ENCODE measurements around the gene RNASE7.
"Not testable (repeated sequence)": the region's sequence is repeated elsewhere in the genome, so short reads cannot be mapped to it uniquely, and the experiment has no call there.

Gene RNASE7

GRCh38 chr14:21041676-21042433 is at the start of gene RNASE7:
TSS of gene RNASE7 (plus strand) at chr14:21042362. CDS start at chr14:21042993, 631 bp downstream.
- no peak for DNase-seq

DNA sequence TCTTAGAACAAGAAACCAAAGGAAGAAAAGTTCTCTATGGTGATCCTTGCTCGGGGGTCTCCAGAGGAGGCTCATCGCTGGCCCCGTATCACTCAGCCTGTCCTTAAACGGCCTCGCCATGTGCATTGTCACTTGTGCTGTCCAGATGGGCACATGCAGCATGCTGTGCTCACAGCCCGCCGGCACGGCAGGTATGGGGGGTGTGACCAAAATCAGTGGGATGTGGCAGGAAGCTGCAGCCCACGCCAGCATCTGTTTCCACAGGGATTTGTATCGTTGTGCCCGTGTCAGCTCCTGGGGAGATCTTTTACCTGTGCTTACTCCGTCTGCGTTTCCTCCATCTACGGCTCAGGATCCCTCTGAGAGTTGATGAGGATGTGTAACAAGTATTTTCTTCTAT is 45.6 kb upstream of the RNASE7 start:
- no peak for DNase-seq

GRCh38 chr14:20997115-20997514 is 45.0 kb upstream of the RNASE7 start:
- no peak for DNase-seq

DNA sequence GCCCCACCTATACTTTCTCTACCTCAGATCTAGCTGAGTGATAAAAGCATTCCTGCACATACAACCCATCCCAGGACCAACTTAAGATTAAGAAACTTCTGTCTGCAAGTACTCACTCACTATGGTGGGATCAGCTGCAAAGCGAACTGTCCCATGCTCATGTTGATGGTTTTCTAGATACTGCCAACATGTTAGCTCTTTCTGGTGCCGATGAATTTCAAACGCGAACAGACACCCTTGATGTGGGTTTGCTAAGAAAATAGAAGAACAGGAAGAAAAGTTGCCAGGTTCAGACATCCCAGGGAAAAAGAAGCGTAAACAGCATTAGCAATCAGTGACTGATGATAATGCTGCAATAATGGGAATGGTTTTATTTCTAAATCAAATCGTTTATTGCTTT is 44.6 kb upstream of the RNASE7 start:
- no peak for DNase-seq

DNA sequence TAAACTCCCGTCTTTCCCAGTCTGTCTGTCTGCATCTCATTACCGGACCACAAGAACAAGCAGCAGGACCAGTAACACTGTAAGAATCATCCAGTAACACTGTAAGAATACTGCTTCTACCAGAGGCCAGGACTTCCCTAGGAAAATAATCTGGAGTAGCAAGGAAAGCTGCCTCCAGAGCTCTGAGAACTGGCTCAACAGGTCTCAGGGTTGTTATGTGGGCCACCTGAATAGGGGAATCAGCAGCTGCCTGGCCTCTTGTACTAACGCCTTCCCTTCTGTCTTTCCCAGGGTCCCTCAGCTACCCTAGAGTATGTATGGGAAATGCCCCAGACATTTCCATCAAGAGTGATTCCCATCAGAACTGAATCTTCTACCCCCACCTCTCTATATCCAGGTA is 44.0 kb upstream of the RNASE7 start:
- DNase-seq, result no peak

DNA sequence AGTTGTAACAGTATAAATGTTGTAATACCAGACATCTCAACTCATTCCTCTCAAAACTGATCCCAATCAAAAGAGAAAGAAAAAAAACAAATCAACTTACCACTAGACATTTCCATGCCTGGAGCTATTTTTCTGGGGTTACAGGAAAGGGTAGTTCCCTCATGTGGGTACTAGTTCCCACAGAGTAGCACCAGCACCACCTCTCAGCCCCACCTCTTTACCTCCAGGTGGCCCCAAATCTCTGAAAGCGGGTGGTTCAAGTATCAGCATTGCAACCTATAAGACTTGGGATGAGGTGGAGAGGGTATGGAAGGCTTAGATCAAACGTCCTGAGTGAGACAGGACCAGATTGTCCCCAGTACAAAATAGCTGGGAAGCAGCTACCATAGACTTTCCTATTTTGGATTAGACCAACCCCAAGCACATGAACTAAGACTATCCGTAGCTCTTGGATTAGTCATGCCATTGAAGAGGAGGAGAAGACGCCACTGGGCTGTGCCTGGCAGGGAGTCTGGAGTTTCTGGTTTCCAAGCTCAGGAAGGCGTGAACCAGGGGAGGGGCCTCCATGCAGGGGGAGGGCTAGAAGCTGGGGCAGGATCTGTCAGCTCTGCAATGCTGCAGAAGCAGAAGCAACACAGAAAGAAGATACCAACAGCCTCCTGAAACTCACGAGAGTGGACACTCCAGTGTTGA is 43.3 kb upstream of the RNASE7 start, which contains the start of gene SLC39A2:
TSS of gene SLC39A2 (plus strand) at position 620 of the 693 bp plus-strand sequence. CDS start 154 bp downstream, outside the sequence.
- no peak for DNase-seq

DNA sequence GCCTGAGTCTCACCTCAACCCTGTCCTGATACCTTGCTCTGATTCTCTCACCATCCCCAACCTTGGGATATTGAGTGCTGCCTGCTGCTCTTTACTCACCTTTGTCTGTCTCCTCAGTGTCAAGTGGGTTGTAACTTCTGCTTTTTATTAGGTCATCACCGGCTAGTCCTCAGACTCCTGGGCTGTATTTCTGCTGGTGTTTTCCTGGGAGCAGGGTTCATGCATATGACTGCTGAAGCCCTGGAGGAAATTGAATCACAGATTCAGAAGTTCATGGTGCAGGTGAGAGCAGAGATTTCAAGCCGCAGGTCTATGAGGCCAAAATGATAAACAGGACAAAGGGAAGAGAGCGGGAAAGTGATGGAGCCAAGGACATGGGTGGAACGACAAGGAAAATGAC is 42.6 kb upstream of the RNASE7 start:
- DNase-seq, result no peak

- DNase-seq, result no peak
Observed at GRCh38 chr14:21001218-21001617, 40.9 kb upstream of the RNASE7 start.

DNA sequence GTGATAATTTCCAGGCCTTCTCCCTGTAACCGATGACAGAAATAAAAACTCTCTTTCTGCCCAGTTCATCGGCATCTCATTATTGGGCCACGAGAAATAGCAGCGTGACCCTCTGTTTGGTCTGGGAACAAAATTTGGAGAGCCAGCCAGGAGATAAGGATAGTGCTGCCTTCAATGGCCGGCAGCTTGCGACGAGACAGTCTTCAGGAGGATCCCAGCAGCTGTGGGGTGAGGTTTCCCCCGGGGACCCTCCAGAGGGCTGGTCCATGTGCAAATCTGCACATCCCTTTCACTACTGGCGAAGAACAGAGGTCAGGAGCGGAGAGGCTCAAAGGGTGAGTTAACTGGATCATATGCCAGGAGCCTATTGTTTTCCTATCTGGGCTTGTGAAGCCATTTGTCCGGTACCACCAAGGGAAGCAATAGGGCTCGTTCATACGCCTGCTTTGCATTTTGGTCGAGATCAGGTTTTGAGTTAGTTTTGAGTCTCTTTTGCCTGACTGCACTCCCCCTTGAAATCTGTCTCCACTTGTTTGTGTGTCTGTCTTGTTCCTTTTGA is 38.3 kb upstream of the RNASE7 start:
- DNase-seq, result no peak

GRCh38 chr14:21009721-21010120 is 32.4 kb upstream of the RNASE7 start:
- not testable (repeated sequence) for DNase-seq

- DNase-seq, result no peak
Observed at GRCh38 chr14:21011136-21011535, 31.0 kb upstream of the RNASE7 start.

DNA sequence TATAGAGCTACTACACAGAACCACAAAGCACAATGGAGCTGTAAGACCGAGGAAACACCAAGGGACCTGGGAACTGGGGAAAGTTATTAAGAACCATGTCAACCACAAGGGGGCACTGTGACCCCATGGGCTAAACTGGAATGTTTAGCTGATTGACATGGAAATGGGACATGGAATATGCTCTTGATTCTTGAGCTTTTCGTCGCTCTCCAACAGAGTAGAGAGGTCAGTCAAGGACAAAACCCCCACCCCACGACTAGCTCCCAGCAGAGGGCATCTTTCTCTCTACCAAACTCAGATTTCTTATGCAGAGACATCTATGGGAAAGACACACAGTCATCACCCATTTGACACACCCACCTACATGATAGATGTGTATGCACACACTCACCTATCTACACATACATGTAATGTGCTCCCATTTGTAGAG is 27.4 kb upstream of the RNASE7 start:
- DNase-seq, result peak; percentile 91

GRCh38 chr14:21015312-21015711 is 26.9 kb upstream of the RNASE7 start:
- no peak for DNase-seq

GRCh38 chr14:21016413-21017190 is 25.6 kb upstream of the RNASE7 start:
- DNase-seq, result no peak

GRCh38 chr14:21017528-21018245 is 24.5 kb upstream of the RNASE7 start:
- DNase-seq, result no peak

DNA sequence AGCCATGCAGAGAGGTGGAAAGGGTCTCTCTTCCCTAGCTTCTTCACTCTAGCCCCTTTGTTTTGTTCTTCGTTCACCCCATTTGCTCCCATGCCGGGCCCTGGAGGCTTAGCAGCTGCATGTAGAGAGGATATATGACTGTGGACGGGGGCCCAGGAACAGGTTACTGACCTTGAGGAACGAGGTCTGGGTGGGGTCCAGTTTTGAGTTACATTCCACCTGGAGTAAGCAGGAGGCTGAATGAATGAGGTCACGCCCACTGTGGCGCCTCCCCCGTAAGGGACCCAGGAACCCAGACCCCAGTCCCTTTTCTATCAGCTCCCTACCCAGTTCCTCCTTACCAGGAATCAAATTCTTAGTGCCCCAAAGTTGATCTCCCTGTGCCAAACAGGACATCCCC is 23.9 kb upstream of the RNASE7 start:
- no peak for DNase-seq

DNA sequence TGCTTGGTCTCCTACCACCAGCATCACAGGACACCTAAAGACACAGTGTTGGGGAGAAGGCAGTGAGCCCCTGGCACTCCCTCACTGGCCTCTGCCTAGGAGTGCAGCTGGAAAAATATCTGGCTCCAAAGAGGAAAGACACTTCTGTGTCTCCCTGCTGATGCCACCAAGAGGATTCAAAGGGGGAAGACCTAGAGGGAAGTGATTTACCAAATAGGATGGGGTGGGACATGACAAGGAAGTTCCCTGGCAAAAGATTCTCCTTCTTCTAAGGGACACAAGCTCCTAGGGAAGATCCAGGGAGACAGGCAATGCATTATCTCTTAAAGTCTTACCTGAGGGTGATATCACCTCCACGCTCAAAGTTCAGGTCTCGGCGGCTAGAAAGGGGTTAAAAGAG is 23.4 kb upstream of the RNASE7 start:
- DNase-seq, result no peak

DNA sequence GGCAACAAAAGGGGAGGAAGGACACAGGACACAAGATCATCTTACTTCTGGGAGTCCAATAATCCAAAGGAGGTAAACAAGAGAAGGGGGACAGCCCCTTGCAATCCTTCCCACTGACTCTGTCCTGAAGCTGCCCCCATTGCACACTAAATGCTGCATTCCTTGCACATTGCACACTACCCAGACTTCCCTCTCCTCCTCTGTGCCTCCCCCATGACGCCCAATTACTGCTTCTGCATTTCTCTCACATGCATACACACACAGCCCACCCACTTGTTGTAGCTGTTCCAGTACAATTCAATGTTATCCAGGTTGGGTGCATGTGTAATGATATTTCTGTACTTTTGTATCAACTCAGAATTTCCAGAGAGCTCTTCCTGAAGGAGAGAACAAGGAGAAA is 22.8 kb upstream of the RNASE7 start:
- DNase-seq, result no peak

DNA sequence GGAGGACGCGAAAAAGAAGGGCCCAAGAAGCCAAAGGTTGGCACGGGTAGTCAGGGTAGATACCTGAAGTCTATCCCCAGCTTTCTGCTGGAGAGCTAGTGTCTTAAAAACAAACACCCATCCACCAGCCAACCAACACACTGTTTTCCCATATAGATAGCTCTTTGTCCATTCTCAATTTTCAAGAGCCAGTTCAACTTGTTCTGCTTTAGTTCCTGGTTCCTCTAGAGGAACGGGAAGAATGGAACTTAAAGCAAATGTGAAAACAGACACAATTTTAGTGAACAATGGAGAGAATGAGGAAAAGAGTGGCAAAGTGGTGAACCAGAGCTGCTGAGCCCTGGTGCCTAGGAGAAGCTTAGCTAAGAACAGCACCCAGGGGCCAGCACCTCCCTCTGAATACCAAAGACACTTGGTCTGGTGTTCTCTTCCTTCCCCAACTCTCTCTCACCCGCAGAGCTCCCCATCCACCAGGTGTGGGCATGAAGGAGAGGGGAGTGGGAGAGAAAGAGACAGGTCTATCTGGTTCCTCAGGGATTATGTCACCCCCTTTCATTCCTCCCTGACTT is 21.1 kb upstream of the RNASE7 start:
- DNase-seq, result no peak

GRCh38 chr14:21022686-21023085 is 19.5 kb upstream of the RNASE7 start:
- DNase-seq, result no peak

- DNase-seq, result no peak
Observed at GRCh38 chr14:21023174-21023573, 19.0 kb upstream of the RNASE7 start.
